HG02840 (cell line): ENCODE data around the gene PTPN6.

ENCODE experiments used
- ATAC-seq: cut with Tn5 transposase; IDR thresholded peaks from one replicate; pipeline ENCODE4 v1.9.1; 2021; ENCODE audit warnings: mild to moderate bottlenecking, moderate library complexity, moderate number of reproducible peaks; ENCODE audit not compliant: unreplicated experiment, low FRiP score

Gene PTPN6

GRCh38 chr12:6938353-6939190 lies 12.6 kb upstream of the PTPN6 start:
- ATAC-seq = no peak

DNA sequence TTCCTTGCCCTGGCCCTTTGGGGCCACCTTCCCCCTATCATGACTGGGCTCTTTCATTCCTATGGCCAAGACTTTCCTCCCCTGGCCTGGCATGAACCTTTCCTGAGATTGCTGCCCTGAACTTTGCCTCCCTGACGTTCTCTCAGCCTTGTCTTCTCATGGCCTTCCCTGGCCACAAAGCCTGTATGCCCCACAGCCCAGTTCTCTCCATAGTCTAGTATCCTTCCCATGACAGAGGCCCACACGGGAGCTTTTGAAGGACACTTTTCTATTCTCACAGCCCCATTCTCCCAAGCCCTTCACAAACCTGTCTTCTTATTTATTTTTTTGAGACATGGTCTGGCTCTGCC lies 12.0 kb upstream of the PTPN6 start:
- ATAC-seq = no peak

GRCh38 chr12:6941267-6941666 lies 9.9 kb upstream of the PTPN6 start:
- ATAC-seq = no peak

DNA sequence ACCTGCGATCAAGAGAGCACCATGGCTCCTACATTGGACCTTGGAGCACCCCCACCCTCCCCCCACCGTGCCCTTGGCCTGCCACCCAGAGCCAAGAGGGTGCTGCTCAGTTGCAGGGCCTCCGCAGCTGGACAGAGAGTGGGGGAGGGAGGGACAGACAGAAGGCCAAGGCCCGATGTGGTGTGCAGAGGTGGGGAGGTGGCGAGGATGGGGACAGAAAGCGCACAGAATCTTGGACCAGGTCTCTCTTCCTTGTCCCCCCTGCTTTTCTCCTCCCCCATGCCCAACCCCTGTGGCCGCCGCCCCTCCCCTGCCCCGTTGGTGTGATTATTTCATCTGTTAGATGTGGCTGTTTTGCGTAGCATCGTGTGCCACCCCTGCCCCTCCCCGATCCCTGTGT lies 9.4 kb upstream of the PTPN6 start:
- ATAC-seq = no peak

DNA sequence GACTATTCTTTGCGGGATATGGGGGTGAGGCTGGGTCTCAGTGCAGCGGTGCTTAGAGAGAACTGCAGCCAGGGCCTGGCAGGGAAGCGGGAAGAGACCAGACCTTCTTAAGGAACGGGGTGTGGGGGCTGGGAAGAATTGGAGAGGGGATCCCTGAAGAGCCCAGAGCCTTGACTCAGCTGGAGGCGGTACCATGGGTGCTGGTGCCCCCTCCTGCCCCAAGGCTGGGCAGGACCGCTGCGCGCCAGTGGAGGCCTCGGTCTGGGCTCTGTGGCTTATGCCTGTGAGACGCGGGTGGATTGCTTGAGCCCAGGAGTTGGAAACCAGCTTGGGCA lies 8.9 kb upstream of the PTPN6 start:
- ATAC-seq = no peak

DNA sequence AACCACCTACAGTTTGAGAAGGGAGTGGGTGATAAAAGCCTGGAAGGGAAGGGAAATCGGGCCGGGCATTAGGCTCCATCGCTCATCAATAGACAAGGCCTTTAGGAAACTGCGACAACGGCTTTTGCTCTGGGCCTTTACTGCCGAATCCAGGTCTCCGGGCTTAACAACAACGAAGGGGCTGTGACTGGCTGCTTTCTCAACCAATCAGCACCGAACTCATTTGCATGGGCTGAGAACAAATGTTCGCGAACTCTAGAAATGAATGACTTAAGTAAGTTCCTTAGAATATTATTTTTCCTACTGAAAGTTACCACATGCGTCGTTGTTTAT lies 7.8 kb upstream of the PTPN6 start:
- ATAC-seq = peak; percentile 32

GRCh38 chr12:6943722-6944380 lies 7.3 kb upstream of the PTPN6 start, which contains the start of the genes C12orf57 and RNU7-1:
Gene C12orf57, plus strand, starts transcription at chr12:6944022. Its CDS starts 100 bp downstream, at chr12:6944122.
Gene RNU7-1, plus strand, starts transcription at chr12:6943816.
- ATAC-seq = peak; percentile 38

DNA sequence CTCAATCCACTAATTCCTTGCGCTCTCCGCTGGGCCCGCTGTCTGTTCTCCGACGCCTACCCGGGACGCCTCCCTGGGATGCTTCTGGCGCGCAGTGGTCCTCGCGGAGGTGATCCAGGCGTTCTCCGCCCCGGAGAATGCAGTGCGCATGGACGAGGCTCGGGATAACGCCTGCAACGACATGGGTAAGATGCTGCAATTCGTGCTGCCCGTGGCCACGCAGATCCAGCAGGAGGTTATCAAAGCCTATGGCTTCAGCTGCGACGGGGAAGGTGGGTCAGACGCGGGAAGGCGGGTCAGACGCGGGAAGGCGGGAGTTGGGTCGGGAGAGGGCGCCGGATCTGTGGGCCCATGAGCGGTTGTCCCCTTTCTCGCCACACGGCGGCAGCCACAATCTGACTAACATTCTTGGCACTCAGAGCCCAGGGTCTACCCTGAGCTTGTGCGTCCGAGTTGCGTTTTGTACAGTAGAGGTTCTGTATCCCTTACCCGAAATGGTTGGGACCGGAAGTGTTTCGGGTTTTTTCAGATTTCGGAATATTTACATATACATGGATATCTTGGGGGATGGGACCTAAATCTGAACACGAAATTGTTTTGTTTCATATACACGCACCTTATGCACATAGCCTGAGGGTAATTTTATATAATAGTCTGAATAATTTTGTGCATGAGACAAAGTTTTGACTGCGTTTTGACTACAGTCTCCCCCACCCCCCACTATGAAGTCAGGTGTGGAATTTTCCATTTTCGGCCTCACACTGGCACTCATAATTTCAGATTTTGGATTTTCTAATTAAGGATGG lies 6.6 kb upstream of the PTPN6 start:
- peak; percentile 34 for ATAC-seq

- no peak for ATAC-seq
Measured at GRCh38 chr12:6945613-6946012, 5.5 kb upstream of the PTPN6 start.

DNA sequence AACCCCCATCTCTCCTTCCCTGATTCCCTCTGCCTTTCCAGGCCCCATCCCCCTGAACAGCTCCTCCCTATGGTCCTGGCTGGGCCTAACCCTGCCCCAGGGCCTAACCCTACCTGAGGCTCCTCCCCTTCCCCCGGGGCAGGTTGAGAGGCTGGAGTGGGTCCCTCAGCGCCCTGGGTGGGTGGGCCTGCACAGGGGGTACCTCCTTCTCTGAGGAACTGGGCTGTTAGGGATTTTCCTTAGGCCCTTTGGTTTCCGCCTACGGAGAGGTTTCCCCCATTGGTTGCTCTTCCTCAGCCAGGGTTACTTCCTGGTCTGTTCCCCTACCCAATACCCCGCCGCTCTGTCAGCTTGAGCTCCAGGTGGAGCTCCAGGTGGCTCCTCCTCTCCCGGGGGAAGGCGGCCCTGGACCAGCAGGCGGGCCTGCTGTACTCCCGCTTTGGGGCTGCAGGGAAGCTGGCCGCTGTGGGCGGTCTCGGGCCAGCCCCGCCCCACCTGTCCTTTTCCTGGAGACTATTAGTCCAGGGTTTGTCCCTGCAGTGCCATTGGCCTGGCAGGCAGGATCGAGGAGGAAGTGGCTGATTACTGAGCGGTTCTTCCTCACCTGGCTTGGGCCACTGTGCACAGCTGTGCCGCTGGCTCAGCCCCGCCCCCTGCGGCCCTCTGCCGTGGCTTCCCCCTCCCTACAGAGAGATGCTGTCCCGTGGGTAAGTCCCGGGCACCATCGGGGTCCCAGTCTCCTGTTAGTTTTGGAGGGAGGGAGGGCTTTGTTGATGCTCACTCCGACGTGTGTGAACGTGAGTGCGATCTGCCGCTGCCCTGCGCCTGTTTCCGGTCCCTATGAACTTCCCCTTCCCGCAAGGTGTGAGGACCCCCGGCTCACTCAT lies 4.9 kb upstream of the PTPN6 start:
- ATAC-seq = no peak

DNA sequence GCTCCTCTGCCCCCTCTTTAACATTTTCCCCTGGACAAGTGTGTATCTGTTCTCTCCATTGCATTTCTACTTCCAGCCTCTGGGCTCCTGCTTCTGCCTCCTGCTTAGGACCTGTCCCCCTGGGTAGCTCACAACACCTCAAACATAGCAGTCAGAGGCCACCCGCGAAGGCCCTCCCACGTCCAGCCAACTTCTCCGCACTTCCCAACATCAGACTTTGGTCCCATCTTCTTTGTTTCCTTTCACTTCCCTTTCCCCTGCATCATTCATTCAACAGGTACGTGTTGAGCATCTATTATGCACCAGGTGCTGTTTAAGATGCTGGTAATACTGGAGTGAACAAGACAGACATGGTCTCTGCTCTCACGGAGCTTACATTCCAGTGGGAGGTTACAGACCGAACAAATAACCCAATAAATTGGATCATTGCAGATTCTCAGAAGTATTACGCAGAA lies 4.2 kb upstream of the PTPN6 start:
- ATAC-seq = no peak

DNA sequence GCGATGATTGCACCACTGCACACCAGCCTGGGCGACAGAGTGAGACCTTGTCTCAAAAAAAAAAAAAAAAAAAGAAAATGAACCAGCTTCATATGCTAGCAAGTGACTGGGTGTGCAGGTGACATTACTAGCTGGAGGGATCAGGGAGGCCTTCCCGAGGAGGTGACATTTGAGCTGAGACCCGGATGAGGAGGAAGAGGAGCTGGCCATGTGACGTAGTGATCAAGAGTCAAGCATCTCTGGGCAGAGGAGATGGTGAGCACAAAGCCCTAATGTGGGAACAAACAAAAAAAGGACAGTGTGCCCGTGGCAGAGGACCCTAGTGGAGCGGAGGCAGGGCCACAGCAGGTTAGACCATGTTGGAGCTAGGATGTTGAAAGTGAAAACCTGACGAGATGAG lies 3.5 kb upstream of the PTPN6 start:
- no peak for ATAC-seq

DNA sequence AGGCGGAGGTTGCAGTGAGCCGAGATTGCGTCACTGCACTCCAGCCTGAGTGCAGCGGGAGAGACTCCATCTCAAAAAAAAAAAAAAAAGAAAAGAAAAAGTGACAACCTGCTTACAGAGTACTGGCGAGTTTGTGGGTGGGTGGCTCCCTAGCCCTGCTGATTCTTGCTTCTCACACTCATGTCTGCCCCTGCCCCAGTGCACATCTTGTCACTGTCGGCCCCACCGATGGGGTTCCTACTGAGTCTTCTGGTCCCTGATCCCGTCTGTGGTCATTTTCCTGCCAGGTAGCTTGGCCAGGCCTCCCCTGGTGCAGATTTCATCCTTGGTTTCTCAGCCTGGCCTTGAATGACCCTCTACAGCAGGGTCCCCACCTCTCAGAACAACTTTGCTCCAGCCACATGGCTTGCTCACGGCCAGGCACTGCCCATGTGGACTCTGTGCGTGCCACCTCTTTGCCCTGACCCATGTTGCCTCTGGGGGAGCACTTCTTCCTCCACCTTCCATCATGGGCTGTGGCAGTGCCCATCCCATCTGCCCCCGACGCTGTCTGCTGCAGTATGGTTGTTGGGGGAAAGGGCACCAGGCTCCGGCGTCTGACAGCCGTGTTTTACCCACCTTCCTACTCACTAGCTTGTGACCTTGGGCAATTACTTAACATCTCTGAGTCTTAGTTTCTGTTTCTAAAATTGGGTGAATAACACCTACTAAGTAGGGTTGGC lies 2.1 kb upstream of the PTPN6 start:
- ATAC-seq = no peak

- no peak for ATAC-seq
Measured at GRCh38 chr12:6950401-6950801, 755 bp upstream of the PTPN6 start.

GRCh38 chr12:6951551-6952120 lies 480 bp downstream of the PTPN6 start:
- ATAC-seq = no peak

DNA sequence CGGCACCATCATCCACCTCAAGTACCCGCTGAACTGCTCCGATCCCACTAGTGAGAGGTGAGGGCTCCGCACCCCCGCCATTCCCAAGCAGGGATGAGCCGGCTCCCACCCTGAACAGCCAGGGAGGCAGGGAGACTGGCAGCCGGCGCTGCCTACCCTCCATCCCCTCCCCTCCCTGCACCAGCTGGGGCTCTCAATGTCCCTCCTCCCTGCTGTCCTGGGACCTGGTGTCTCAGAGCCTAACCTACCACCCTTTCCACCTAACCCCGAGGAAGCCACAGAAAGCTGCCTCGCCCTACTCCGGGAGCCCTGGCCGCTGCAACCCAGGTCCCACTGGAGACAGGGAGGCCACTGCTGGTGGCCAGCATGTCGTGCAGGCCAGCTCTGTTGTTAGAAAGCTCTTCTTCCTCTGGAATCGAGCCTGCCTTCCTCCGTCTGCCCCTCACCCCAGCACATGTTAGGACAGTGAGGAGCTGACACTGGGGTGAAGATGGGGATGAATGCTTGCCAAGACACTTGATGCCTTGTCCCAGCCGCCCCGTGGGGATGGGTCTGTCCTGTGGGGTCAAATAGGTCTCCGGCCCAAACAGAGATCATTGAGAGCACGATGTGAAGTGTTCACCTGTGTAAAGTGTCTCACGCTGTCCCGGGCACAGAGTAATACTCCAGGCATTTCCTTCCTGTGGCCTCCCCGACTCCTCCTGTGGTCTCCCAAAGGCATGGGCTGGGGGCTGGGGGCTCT lies 1.1 kb downstream of the PTPN6 start:
- ATAC-seq = no peak

- ATAC-seq = no peak
Measured at GRCh38 chr12:6952863-6953441, 1.8 kb downstream of the PTPN6 start.
